ENCODE measurements around the gene MRC2. TPM values are rescaled to one million over a fixed set of nuclear protein-coding genes. Genes with fewer than 3 reads are reported as not detected.
A peak's percentile ranks its signal among the peaks of the same experiment; 100 is the strongest.

The MRC2 gene
- total and polyA plus RNA-seq, 9 of the 15 experiments (the other 6 are each of a cell fraction or from before 2014, with no cell fraction given): 0.28 to 11.5 (median 6.6) TPM

- Histone ChIP-seq H3K36me3 (ENCODE audit: control insufficient read depth, insufficient read depth, low read length) (no peaks in the 10 kb centered on the region; the same call in 2 of the 3 replicates), H3K27ac (ENCODE audit: extremely low read depth, low read depth, low read length) (no peak overlapping the region), H3K4me3 (no peak overlapping the region), H3K4me1 (replicated peaks in 1 of 2; ENCODE audit: control insufficient read depth in 2 of 2, insufficient read depth in 2 of 2, low read length in 2 of 2) (peaks cover 25 to 48% of the 10 kb centered on the region in 2 experiments; a peak in 4 of 5 replicates), H3K27me3 (ENCODE audit: control insufficient read depth in 2 of 2, insufficient read depth in 2 of 2, low read length in 2 of 2) (no peaks in the 10 kb centered on the region), H3K9me3 (replicated peaks; ENCODE audit: control insufficient read depth, insufficient read depth, low read depth, low read length) (no peaks in the 10 kb centered on the region), H3K9me1 (ENCODE audit: control insufficient read depth, insufficient read depth, low read length) (peaks cover 3% of the 10 kb centered on the region), H4K20me1 (replicated peaks; ENCODE audit: control insufficient read depth, insufficient read depth, low read length) (no peaks in the 10 kb centered on the region), H3K4me2 (ENCODE audit: insufficient read depth, low read length) (no peak overlapping the region), H2AFZ (ENCODE audit: low read depth, low read length) (no peak overlapping the region), H3K79me2 (ENCODE audit: control insufficient read depth, insufficient read depth, low read length) (no peaks in the 10 kb centered on the region), H3K9ac (ENCODE audit: insufficient read depth in 1 of 2, low read depth in 2 of 2, low read length in 2 of 2) (no peak overlapping the region)
- DNase-seq (ENCODE audit: extremely low read depth in 1 of 4, low spot score in 3 of 4): no peak
- no peak for FAIRE-seq
- CTCF ChIA-PET (ENCODE audit: low intra/inter-chr PET ratio): no interaction called here
- no TSS peak for BruUV-seq (replicated peaks)
- in situ Hi-C loops (cut with MboI): loop anchor here (25.0 kb wide), 1 partner anchor 723 kb away; no protein-coding TSS in a partner anchor
- ATAC-seq: no peak
- 91% methylated on average over 15 of the region's 37 CpGs for WGBS (ENCODE audit: insufficient coverage, low coverage, missing lambda C conversion rate)
- POLR2A ChIA-PET: interaction anchor here (0.6 kb wide), 1 partner anchor 82 kb away, joined by 3 read pairs; no protein-coding TSS in a partner anchor
- intact Hi-C loops (cut with micrococcal nuclease): no loop called here
- TF ChIP-seq POLR2G (IDR thresholded peaks at IDR 0.05; ENCODE audit: low read depth, low read length) (0 out of 2 replicates have a peak, but pooled peaks have one; percentile 15), ETV1 (tag; conservative IDR thresholded peaks at IDR 0.05; ENCODE audit: low read depth) (no peak), TBP (optimal IDR thresholded peaks at IDR 0.05; ENCODE audit: low read depth, low read length) (no peak), CCNT2 (IDR thresholded peaks at IDR 0.05; ENCODE audit: borderline replicate concordance, extremely low read depth, insufficient read length, low read depth, low read length) (no peak), ILF3 (IDR thresholded peaks at IDR 0.05; ENCODE audit: borderline replicate concordance) (no peak), HMG20B (CRISPR knock-in tag; IDR thresholded peaks at IDR 0.05) (no peak), ZNF311 (CRISPR knock-in tag; IDR thresholded peaks at IDR 0.05) (no peak), U2AF2 (optimal IDR thresholded peaks at IDR 0.05; ENCODE audit: low read depth, low read length) (no peak), FOSL1 (tag; conservative IDR thresholded peaks at IDR 0.05) (no peak), TBL1XR1 (IDR thresholded peaks at IDR 0.05; ENCODE audit: low read length in 2 of 2) (no peak), HNRNPL (IDR thresholded peaks at IDR 0.05; ENCODE audit: low read depth, low read length) (0 out of 2 replicates have a peak, but pooled peaks have one; percentile 35), NR3C1 (CRISPR knock-in tag; IDR thresholded peaks at IDR 0.05) (no peak), NFATC3 (IDR thresholded peaks at IDR 0.05) (no peak), GTF3C2 (IDR thresholded peaks at IDR 0.05; ENCODE audit: borderline replicate concordance, extremely low read depth, insufficient read length) (no peak), RBFOX2 (IDR thresholded peaks at IDR 0.05; ENCODE audit: low read depth, low read length) (0 out of 2 replicates have a peak, but pooled peaks have one; percentile 6), CHD4 (IDR thresholded peaks at IDR 0.05; ENCODE audit: insufficient read depth, insufficient replicate concordance, low read depth, low read length, poor library complexity, severe bottlenecking) (no peak), ARNT (IDR thresholded peaks at IDR 0.05) (no peak)
- TF ChIP-seq, protein P1, sequence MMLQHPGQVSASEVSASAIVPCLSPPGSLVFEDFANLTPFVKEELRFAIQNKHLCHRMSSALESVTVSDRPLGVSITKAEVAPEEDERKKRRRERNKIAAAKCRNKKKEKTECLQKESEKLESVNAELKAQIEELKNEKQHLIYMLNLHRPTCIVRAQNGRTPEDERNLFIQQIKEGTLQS (IDR thresholded peaks at IDR 0.05): no peak
- TF ChIP-seq, protein P1 (CRISPR knock-in tag; conservative IDR thresholded peaks at IDR 0.05): no peak
Observed at GRCh38 chr17:62689441-62690167, 62.1 kb downstream of the MRC2 start.

All from K562 (cell line).